HepG2 (cell line): ENCODE data around the gene UBTD1. TPM values are rescaled to one million over a fixed set of nuclear protein-coding genes. Genes with fewer than 3 reads are reported as not detected.

Experiments
- CHCHD3 ChIP-seq: sonication (generic); formaldehyde crosslinking; IDR thresholded peaks from 2 replicates; pipeline ENCODE4 v1.8.0; 2022; ENCODE audit warnings: mild to moderate bottlenecking, missing genetic modification reagents, moderate library complexity
- HCFC1 ChIP-seq: fragments of 150-350 bp; IDR thresholded peaks from 2 replicates; pipeline ENCODE4 v1.6.1; 2014; ENCODE audit warnings: low read depth, low read length
- HDAC1 ChIP-seq: sonication (generic); formaldehyde crosslinking; IDR thresholded peaks from 2 replicates; pipeline ENCODE4 v1.5.1; 2020; ENCODE audit warnings: mild to moderate bottlenecking, missing genetic modification reagents
- HES4 ChIP-seq: sonication (generic); formaldehyde crosslinking; IDR thresholded peaks from 2 replicates; pipeline ENCODE4 v1.9.0; 2021; ENCODE audit warnings: mild to moderate bottlenecking, missing genetic modification reagents, borderline replicate concordance
- HNRNPUL1 ChIP-seq: fragments of 200-400 bp; formaldehyde crosslinking; IDR thresholded peaks from 2 replicates; pipeline ENCODE4 v1.6.1; 2017; ENCODE audit warnings: low read depth, mild to moderate bottlenecking, low read length, moderate library complexity
- JUND ChIP-seq: sonication (generic); formaldehyde crosslinking; IDR thresholded peaks from 2 replicates; pipeline ENCODE4 v1.8.0; 2022; ENCODE audit warnings: mild to moderate bottlenecking, missing genetic modification reagents
- MEIS1 ChIP-seq: sonication (generic); formaldehyde crosslinking; IDR thresholded peaks from 2 replicates; pipeline ENCODE4 v1.9.0; 2021; ENCODE audit warnings: mild to moderate bottlenecking, missing genetic modification reagents, moderate library complexity, borderline replicate concordance
- MEIS2 ChIP-seq: sonication (generic); formaldehyde crosslinking; IDR thresholded peaks from 2 replicates; pipeline ENCODE4 v1.9.0; 2021; ENCODE audit warnings: mild to moderate bottlenecking, missing genetic modification reagents
- MYPOP ChIP-seq: sonication (generic); formaldehyde crosslinking; IDR thresholded peaks from 2 replicates; pipeline ENCODE4 v1.8.1; 2023; ENCODE audit warnings: mild to moderate bottlenecking, moderate library complexity, missing genetic modification reagents
- NCOA5 ChIP-seq: sonication (generic); formaldehyde crosslinking; IDR thresholded peaks from 2 replicates; pipeline ENCODE4 v1.4.0; 2020; ENCODE audit warnings: missing genetic modification reagents
- PBX3 ChIP-seq: sonication (generic); formaldehyde crosslinking; IDR thresholded peaks from 2 replicates; pipeline ENCODE4 v1.8.1; 2023; ENCODE audit warnings: missing genetic modification reagents, inconsistent platforms, borderline replicate concordance
- SATB2 ChIP-seq: sonication (generic); formaldehyde crosslinking; IDR thresholded peaks from 2 replicates; pipeline ENCODE4 v1.5.0; 2020; ENCODE audit warnings: missing genetic modification reagents
- TCF12 ChIP-seq, 2 experiments: fragments of 450-650 bp in 1 of 2; sonication (generic) in 1 of 2; formaldehyde crosslinking in 1 of 2; IDR thresholded peaks; 2 replicates each; pipeline versions ENCODE4 v1.6.1 to v1.8.0; 2017 to 2022; ENCODE audit warnings: antibody characterized with exemption in 1 of 2, mild to moderate bottlenecking in 1 of 2, missing genetic modification reagents in 1 of 2, moderate library complexity in 1 of 2
- ZBTB20 ChIP-seq: sonication (generic); formaldehyde crosslinking; IDR thresholded peaks from 2 replicates; pipeline ENCODE4 v1.8.1; 2023; ENCODE audit warnings: missing genetic modification reagents, low read depth, mild to moderate bottlenecking, borderline replicate concordance
- ZNF335 ChIP-seq: sonication (generic); formaldehyde crosslinking; IDR thresholded peaks from 2 replicates; pipeline ENCODE4 v1.4.0; 2020; ENCODE audit warnings: missing genetic modification reagents
- ZNF501 ChIP-seq: sonication (generic); formaldehyde crosslinking; IDR thresholded peaks from 2 replicates; pipeline ENCODE4 v1.5.1; 2020; ENCODE audit warnings: mild to moderate bottlenecking, moderate library complexity, missing genetic modification reagents
- ZNF564 ChIP-seq: sonication (generic); formaldehyde crosslinking; IDR thresholded peaks from 2 replicates; pipeline ENCODE4 v1.8.1; 2023; ENCODE audit warnings: mild to moderate bottlenecking, missing genetic modification reagents
- ZNF749 ChIP-seq: sonication (generic); formaldehyde crosslinking; IDR thresholded peaks from 2 replicates; pipeline ENCODE4 v1.8.0; 2022; ENCODE audit warnings: mild to moderate bottlenecking, missing genetic modification reagents, moderate library complexity, borderline replicate concordance
- ZNF768 ChIP-seq: sonication (generic); formaldehyde crosslinking; IDR thresholded peaks from 2 replicates; pipeline ENCODE4 v1.4.0; 2020; ENCODE audit warnings: missing genetic modification reagents
- ZSCAN20 ChIP-seq: sonication (generic); formaldehyde crosslinking; IDR thresholded peaks from 2 replicates; pipeline ENCODE4 v1.4.0; 2020; ENCODE audit warnings: missing genetic modification reagents, mild to moderate bottlenecking, borderline replicate concordance
- ZSCAN31 ChIP-seq: sonication (generic); formaldehyde crosslinking; IDR thresholded peaks from 2 replicates; pipeline ENCODE4 v1.5.0; 2020; ENCODE audit warnings: low read depth, mild to moderate bottlenecking, missing genetic modification reagents
- ZZZ3 ChIP-seq: sonication (generic); formaldehyde crosslinking; IDR thresholded peaks from 2 replicates; pipeline ENCODE4 v1.4.0; 2020; ENCODE audit warnings: missing genetic modification reagents, mild to moderate bottlenecking, borderline replicate concordance
- polyA plus RNA-seq, 8 experiments: library from polyadenylated mRNA; depleted of rRNA in 3 of 8; stranded (reverse) in 7 of 8; unstranded in 1 of 8; fragments of >200 nt; fragmentation: Illumina TruSeq in 4 of 8; extraction: Trizol in 4 of 8; gene quantifications; 2 replicates each; pipeline versions ENCODE4 v1.2.1 to v1.2.3, GENCODE V29; 2011 to 2016; ENCODE audit warnings: low read depth in 4 of 8, missing spikeins in 1 of 8, mixed read lengths in 1 of 8; ENCODE audit not compliant: insufficient read depth in 1 of 8
- total RNA-seq, 5 experiments: library from RNA; depleted of rRNA; stranded (reverse); fragments of >200 nt; fragmentation: Illumina TruSeq; extraction: Trizol; gene quantifications; 2 replicates each; pipeline ENCODE4 v1.2.3, GENCODE V29; 2016; ENCODE audit warnings: low read depth in 1 of 5
- TF ChIP-seq, protein P1 (sequence below): sonication (generic); formaldehyde crosslinking; IDR thresholded peaks from 2 replicates; pipeline ENCODE4 v1.4.0; 2020; ENCODE audit warnings: mild to moderate bottlenecking, missing genetic modification reagents
- TF ChIP-seq, protein P2 (sequence below): sonication (generic); formaldehyde crosslinking; IDR thresholded peaks from 2 replicates; pipeline ENCODE4 v1.4.0; 2020; ENCODE audit warnings: mild to moderate bottlenecking, missing genetic modification reagents

Gene UBTD1
- total and polyA plus RNA-seq, 2 of the 13 experiments (the other 11 are each of a cell fraction or from before 2014, with no cell fraction given) = 7.9 to 10.0 TPM

- TF ChIP-seq HCFC1 (no peak), MEIS1 (CRISPR knock-in tag) (no peak), TCF12 (IDR thresholded peaks at IDR 0.05) (no peak), TCF12 (CRISPR knock-in tag; IDR thresholded peaks at IDR 0.05) (peak; percentile 24; the same call in 1 of the 2 replicates), MYPOP (0 out of 2 replicates have a peak, but pooled peaks have one; percentile 14), ZNF768 (peak; percentile 13), CHCHD3 (CRISPR knock-in tag) (0 out of 2 replicates have a peak, but pooled peaks have one; percentile 61), ZSCAN31 (0 out of 2 replicates have a peak, but pooled peaks have one; percentile 12), PBX3 (CRISPR knock-in tag) (peak; percentile 78; the same call in 1 of the 2 replicates), ZSCAN20 (0 out of 2 replicates have a peak, but pooled peaks have one; percentile 70), HDAC1 (peak; percentile 75), HNRNPUL1 (no peak), HES4 (CRISPR knock-in tag) (peak; percentile 51; the same call in 1 of the 2 replicates), JUND (no peak), ZNF564 (CRISPR knock-in tag) (peak; percentile 21; the same call in 1 of the 2 replicates), ZZZ3 (CRISPR knock-in tag) (no peak), ZNF501 (CRISPR knock-in tag) (no peak), ZBTB20 (CRISPR knock-in tag) (0 out of 2 replicates have a peak, but pooled peaks have one; percentile 24), SATB2 (CRISPR knock-in tag) (0 out of 2 replicates have a peak, but pooled peaks have one; percentile 44), ZNF749 (no peak), NCOA5 (no peak), MEIS2 (CRISPR knock-in tag) (peak; percentile 68; the same call in 1 of the 2 replicates), ZNF335 (no peak)
- TF ChIP-seq, protein P1, sequence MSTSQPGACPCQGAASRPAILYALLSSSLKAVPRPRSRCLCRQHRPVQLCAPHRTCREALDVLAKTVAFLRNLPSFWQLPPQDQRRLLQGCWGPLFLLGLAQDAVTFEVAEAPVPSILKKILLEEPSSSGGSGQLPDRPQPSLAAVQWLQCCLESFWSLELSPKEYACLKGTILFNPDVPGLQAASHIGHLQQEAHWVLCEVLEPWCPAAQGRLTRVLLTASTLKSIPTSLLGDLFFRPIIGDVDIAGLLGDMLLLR (CRISPR knock-in tag) = peak; percentile 44; the same call in 1 of the 2 replicates
- TF ChIP-seq, protein P2, sequence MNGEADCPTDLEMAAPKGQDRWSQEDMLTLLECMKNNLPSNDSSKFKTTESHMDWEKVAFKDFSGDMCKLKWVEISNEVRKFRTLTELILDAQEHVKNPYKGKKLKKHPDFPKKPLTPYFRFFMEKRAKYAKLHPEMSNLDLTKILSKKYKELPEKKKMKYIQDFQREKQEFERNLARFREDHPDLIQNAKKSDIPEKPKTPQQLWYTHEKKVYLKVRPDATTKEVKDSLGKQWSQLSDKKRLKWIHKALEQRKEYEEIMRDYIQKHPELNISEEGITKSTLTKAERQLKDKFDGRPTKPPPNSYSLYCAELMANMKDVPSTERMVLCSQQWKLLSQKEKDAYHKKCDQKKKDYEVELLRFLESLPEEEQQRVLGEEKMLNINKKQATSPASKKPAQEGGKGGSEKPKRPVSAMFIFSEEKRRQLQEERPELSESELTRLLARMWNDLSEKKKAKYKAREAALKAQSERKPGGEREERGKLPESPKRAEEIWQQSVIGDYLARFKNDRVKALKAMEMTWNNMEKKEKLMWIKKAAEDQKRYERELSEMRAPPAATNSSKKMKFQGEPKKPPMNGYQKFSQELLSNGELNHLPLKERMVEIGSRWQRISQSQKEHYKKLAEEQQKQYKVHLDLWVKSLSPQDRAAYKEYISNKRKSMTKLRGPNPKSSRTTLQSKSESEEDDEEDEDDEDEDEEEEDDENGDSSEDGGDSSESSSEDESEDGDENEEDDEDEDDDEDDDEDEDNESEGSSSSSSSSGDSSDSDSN (CRISPR knock-in tag) = peak; percentile 70
Observed at GRCh38 chr10:97498841-97499560, at the start of gene UBTD1 (continued).
